Measurements from ENCODE around the gene CCDC47. TPM values are rescaled to one million over a fixed set of nuclear protein-coding genes. Genes with fewer than 3 reads are reported as not detected.

Gene CCDC47
- total RNA-seq (2022; extraction: Qiagen RNA extraction) = 88.4 to 136 TPM (median 94.2 TPM) in 5 replicates

DNA sequence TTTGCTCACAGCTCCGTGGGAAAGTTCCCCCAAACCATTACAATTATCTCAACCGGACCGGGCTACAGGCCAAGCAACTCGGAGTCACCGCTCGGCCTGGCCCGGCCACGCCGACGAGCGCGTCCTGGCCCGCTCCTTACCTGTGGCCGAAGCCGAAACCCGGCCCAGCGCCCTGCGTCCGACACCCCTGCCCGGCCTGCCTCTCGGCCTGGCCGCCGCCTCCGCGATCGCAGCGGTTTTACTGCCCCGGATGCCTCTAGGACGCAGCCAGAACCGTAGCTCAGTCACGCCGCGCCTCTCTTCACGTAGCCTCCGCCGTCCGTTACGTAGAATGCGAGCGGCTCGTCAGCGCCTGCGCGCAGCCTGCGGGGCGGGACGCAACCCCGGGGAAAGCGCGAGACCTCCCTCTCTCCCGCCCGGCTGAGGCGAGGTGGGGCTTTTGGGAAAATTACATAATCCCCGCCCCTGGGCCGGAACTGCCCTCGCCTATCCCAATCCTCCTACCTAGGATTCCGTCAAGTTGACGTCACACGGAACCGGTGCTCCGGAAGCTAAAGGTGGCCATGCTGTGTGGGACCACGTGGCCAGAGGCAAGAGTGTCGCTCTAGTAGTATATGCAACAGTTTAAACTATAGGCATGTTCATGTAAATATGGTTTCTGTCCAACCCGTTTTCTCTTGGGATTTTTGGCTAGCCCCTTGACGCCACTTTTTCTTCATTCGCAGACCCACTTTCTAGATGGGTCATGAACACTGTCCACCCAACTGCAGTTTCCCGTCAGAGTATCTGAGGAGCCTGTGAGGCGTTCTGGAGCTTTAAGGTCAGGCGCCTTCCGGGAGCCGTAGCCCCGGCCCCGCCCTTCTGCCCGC lies at the start of gene CCDC47:
TSS of gene CCDC47 (minus strand) at position 326 of the 869 bp plus-strand sequence. CDS start 7,422 bp downstream, outside the sequence.

DNA sequence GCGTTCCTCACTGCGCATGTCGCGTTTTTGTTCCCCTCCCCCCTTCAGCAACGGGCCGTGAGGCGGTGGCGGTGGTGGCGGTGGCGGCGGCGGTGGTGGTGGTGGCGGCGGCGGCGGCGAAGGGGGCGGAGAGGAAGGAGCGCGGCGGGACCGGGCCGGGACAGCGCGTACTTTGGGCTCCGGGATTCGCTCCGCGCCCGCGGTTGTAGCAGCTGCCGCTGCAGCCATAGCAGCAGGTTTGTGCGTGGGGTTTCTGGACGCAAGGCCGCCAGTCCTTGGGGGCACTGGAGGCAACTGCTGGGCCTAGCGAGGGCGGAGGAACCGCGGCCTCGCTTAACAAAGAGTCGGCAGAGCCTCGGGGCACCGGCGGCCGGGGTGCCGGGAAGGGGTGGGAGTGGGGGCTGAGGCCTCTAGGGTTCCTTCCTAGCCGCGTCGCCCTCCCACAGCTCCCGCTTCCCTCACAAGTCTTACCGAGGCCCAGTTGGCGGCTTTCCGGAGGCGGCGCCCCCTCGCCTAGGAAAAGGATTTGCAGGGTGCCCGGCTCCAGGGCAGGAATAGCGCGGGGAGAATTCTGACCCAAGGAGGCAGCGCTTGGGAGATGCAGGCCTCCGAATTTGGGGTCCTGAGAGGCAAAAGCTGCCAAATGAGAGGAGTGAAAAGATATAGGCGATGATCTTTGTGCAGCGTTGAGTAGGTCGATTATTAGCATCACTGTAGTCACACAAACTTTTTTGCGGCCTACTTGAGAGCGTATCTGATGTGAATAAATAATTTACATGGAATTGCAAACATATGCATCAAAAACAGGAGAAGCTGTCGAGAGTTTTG lies 958 bp upstream of the CCDC47 start, which contains the start of gene DDX42:
TSS of gene DDX42 (plus strand) at position 30 of the 828 bp plus-strand sequence. CDS start 12,880 bp downstream, outside the sequence.

DNA sequence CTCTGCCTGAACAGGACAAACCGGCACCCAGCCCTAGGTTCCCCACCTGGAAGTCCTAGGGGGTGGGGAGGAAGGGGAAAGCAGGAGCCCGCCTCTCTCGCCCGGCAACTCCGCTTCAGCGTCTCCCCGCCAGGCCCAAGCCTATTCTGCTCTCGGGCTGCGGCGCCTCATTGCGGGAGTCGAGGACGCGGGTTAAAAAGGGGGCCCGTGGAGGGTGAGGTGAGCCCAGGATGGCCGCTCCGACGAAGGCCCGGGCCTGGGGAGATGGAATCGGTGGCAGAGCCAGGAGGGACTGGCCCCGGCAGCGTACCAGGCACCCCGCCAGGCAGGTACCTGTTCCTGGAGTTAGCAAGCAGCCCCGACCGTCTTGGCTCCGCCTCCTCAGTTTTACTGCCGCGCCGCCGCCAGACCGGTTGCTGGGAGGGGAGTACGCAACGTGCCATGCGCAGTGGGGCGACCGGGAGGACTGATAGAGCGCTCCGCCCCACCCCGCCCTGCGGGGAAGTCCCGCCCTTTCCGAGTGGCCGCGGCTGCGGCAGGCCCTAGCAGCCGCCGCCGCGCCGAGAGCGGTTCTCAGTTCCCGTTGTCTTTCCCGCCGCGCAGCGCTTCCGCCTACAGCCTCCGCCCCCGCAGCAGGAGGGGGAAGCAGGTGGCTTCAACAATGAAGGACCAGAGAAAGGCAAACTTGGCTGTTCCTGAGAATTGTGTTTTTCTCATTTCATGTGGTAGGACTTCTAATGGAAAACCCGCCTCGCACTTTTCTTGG lies 31.8 kb downstream of the CCDC47 start, which contains the start of gene STRADA:
TSS of gene STRADA (minus strand) at position 392 of the 766 bp plus-strand sequence. CDS start 13,430 bp downstream, outside the sequence.

DNA sequence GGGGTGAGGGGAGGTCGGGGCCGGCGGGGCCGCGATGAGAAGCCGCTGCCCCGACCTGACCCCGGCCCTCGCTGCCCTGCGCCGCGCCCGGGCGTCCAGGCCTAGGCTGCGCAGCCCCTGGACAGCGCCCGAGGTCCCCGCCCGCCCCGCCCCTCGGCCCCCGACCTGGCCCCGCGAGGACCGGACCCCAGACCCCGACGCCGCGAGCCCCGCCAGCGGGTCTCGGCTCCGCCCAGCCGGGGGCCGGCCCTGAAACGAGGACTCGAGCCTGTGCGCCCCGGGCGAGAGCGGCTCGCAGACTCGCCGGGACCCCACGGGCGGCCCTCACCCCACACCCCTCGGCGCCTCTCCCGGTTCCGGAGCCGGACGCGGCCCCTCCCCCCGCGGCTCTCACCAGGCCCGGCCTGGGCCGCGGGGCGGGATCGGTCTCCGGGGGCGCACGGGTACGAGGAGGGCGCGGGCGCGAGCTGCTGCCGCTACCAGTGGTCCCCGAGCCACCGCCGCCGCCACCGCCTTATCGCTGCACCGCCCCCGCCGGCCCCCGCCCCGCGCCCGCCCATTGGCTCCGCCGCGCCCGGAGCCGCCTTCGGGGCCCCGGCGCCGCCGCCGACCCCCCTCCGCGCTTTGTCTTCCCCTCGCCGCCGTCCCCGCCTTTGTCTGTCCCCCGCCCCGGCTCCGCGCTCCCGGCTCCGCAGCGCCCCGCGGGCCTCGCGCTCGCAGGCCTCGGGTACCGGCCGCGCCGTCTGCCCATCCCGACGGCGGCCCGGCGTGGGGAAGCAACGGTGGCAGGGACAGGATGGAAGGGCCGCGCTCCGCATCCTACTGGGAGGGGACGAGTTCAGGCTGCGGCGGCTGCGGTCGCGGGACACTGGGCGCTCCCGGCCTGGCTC lies 73.5 kb downstream of the CCDC47 start, which contains the start of gene LIMD2:
TSS of gene LIMD2 (minus strand) at position 488 of the 890 bp plus-strand sequence. CDS start 827 bp downstream, outside the sequence.

Other genes with a start within 250 kb of the CCDC47 start
- gene DCAF7, start 223.1 kb downstream of the CCDC47 start, total RNA-seq (2022; extraction: Qiagen RNA extraction) = 48.1 to 62.3 TPM (median 57.4 TPM) in 5 replicates
- gene TACO1, start 172.7 kb downstream of the CCDC47 start, total RNA-seq (2022; extraction: Qiagen RNA extraction) = 51.5 to 55.5 TPM (median 54.7 TPM) in 5 replicates
- 14.7 to 19.3 TPM (median 17.8 TPM) in 5 replicates for gene MAP3K3, start 151.2 kb downstream of the CCDC47 start, total RNA-seq (2022; extraction: Qiagen RNA extraction)
- 7.8 to 13.0 TPM (median 10.6 TPM) in 5 replicates for gene LIMD2, start 73.5 kb downstream of the CCDC47 start, total RNA-seq (2022; extraction: Qiagen RNA extraction)
- gene STRADA, start 31.8 kb downstream of the CCDC47 start, total RNA-seq (2022; extraction: Qiagen RNA extraction) = 23.5 to 26.8 TPM (median 25.5 TPM) in 5 replicates
- gene DDX42, start 573 bp upstream of the CCDC47 start, total RNA-seq (2022; extraction: Qiagen RNA extraction) = 88.4 to 107 TPM (median 92.5 TPM) in 5 replicates
- gene PSMC5, start 53.8 kb upstream of the CCDC47 start, total RNA-seq (2022; extraction: Qiagen RNA extraction) = 195 to 239 TPM (median 204 TPM) in 5 replicates
- gene FTSJ3, start 54.1 kb upstream of the CCDC47 start, total RNA-seq (2022; extraction: Qiagen RNA extraction) = 43.9 to 61.3 TPM (median 52.1 TPM) in 5 replicates
- 53.1 to 63.3 TPM (median 56.4 TPM) in 5 replicates for gene SMARCD2, start 69.1 kb upstream of the CCDC47 start, total RNA-seq (2022; extraction: Qiagen RNA extraction)
- not detected in 5 replicates for gene CSH2, start 100.1 kb upstream of the CCDC47 start, total RNA-seq (2022; extraction: Qiagen RNA extraction)
- not detected in 5 replicates for gene GH2, start 108.3 kb upstream of the CCDC47 start, total RNA-seq (2022; extraction: Qiagen RNA extraction)
- not detected in 5 replicates for gene CSH1, start 123.0 kb upstream of the CCDC47 start, total RNA-seq (2022; extraction: Qiagen RNA extraction)
- not detected in 5 replicates for gene CSHL1, start 137.7 kb upstream of the CCDC47 start, total RNA-seq (2022; extraction: Qiagen RNA extraction)
- not detected in 5 replicates for gene GH1, start 145.2 kb upstream of the CCDC47 start, total RNA-seq (2022; extraction: Qiagen RNA extraction)
- 0.07 to 0.08 TPM in 2 of 5 replicates, not detected in the others for gene CD79B, start 158.7 kb upstream of the CCDC47 start, total RNA-seq (2022; extraction: Qiagen RNA extraction)
- 0.02 to 0.13 TPM (median 0.03 TPM) in 5 replicates for gene SCN4A, start 199.3 kb upstream of the CCDC47 start, total RNA-seq (2022; extraction: Qiagen RNA extraction)
- 0.44 to 0.74 TPM (median 0.68 TPM) in 5 replicates for gene PRR29, start 224.8 kb upstream of the CCDC47 start, total RNA-seq (2022; extraction: Qiagen RNA extraction)
- 0.07 to 0.18 TPM (median 0.09 TPM) in 4 of 5 replicates, not detected in the other for gene ICAM2, start 247.0 kb upstream of the CCDC47 start, total RNA-seq (2022; extraction: Qiagen RNA extraction)